Measurements from ENCODE around the gene SH3TC1.

DNA sequence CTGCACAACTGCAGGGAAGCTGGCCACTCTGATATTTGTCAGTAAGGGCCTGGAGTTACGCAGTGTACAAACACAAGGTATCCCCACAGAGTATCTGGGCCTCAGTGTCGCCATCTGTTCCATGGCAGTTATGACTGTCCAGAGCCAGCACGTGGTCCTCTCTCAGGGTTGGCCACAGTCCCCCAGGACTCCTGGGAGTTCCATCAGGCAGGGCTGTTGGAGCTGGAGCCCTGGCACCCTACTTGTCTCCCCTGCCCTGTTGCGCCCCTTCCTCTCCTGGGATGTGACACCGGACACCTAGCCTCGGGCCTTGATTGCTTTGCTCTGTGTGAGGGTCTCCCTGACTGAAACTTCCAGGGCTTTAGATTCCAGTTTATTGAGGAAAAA, 78.9 kb downstream of the SH3TC1 start:
- TF ChIP-seq CHD1 (IDR thresholded peaks at IDR 0.05; ENCODE audit: low read depth, low read length) (no peak), CREB1 (IDR thresholded peaks at IDR 0.05) (no peak), ZNF274 (IDR thresholded peaks at IDR 0.05; ENCODE audit: borderline replicate concordance, extremely low read depth, low read length) (no peak), YY1 (IDR thresholded peaks at IDR 0.05; ENCODE audit: low read depth, low read length) (no peak), NRF1 (IDR thresholded peaks at IDR 0.05; ENCODE audit: low read depth, low read length) (no peak), GABPA (IDR thresholded peaks at IDR 0.05; ENCODE audit: borderline replicate concordance, insufficient read depth, low read length) (no peak), JUND (IDR thresholded peaks at IDR 0.05; ENCODE audit: low read length) (no peak), EGR1 (IDR thresholded peaks at IDR 0.05; ENCODE audit: borderline replicate concordance, low read depth, low read length) (no peak)
- TF ChIP-seq, protein P1, sequence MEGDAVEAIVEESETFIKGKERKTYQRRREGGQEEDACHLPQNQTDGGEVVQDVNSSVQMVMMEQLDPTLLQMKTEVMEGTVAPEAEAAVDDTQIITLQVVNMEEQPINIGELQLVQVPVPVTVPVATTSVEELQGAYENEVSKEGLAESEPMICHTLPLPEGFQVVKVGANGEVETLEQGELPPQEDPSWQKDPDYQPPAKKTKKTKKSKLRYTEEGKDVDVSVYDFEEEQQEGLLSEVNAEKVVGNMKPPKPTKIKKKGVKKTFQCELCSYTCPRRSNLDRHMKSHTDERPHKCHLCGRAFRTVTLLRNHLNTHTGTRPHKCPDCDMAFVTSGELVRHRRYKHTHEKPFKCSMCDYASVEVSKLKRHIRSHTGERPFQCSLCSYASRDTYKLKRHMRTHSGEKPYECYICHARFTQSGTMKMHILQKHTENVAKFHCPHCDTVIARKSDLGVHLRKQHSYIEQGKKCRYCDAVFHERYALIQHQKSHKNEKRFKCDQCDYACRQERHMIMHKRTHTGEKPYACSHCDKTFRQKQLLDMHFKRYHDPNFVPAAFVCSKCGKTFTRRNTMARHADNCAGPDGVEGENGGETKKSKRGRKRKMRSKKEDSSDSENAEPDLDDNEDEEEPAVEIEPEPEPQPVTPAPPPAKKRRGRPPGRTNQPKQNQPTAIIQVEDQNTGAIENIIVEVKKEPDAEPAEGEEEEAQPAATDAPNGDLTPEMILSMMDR (IDR thresholded peaks at IDR 0.05; ENCODE audit: control extremely low read depth in 1 of 3, insufficient read depth in 1 of 3, low read depth in 1 of 3, low read length in 3 of 3) = no peak
- TF ChIP-seq, protein P2, sequence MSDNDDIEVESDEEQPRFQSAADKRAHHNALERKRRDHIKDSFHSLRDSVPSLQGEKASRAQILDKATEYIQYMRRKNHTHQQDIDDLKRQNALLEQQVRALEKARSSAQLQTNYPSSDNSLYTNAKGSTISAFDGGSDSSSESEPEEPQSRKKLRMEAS (IDR thresholded peaks at IDR 0.05) = no peak
- TF ChIP-seq, protein P3, sequence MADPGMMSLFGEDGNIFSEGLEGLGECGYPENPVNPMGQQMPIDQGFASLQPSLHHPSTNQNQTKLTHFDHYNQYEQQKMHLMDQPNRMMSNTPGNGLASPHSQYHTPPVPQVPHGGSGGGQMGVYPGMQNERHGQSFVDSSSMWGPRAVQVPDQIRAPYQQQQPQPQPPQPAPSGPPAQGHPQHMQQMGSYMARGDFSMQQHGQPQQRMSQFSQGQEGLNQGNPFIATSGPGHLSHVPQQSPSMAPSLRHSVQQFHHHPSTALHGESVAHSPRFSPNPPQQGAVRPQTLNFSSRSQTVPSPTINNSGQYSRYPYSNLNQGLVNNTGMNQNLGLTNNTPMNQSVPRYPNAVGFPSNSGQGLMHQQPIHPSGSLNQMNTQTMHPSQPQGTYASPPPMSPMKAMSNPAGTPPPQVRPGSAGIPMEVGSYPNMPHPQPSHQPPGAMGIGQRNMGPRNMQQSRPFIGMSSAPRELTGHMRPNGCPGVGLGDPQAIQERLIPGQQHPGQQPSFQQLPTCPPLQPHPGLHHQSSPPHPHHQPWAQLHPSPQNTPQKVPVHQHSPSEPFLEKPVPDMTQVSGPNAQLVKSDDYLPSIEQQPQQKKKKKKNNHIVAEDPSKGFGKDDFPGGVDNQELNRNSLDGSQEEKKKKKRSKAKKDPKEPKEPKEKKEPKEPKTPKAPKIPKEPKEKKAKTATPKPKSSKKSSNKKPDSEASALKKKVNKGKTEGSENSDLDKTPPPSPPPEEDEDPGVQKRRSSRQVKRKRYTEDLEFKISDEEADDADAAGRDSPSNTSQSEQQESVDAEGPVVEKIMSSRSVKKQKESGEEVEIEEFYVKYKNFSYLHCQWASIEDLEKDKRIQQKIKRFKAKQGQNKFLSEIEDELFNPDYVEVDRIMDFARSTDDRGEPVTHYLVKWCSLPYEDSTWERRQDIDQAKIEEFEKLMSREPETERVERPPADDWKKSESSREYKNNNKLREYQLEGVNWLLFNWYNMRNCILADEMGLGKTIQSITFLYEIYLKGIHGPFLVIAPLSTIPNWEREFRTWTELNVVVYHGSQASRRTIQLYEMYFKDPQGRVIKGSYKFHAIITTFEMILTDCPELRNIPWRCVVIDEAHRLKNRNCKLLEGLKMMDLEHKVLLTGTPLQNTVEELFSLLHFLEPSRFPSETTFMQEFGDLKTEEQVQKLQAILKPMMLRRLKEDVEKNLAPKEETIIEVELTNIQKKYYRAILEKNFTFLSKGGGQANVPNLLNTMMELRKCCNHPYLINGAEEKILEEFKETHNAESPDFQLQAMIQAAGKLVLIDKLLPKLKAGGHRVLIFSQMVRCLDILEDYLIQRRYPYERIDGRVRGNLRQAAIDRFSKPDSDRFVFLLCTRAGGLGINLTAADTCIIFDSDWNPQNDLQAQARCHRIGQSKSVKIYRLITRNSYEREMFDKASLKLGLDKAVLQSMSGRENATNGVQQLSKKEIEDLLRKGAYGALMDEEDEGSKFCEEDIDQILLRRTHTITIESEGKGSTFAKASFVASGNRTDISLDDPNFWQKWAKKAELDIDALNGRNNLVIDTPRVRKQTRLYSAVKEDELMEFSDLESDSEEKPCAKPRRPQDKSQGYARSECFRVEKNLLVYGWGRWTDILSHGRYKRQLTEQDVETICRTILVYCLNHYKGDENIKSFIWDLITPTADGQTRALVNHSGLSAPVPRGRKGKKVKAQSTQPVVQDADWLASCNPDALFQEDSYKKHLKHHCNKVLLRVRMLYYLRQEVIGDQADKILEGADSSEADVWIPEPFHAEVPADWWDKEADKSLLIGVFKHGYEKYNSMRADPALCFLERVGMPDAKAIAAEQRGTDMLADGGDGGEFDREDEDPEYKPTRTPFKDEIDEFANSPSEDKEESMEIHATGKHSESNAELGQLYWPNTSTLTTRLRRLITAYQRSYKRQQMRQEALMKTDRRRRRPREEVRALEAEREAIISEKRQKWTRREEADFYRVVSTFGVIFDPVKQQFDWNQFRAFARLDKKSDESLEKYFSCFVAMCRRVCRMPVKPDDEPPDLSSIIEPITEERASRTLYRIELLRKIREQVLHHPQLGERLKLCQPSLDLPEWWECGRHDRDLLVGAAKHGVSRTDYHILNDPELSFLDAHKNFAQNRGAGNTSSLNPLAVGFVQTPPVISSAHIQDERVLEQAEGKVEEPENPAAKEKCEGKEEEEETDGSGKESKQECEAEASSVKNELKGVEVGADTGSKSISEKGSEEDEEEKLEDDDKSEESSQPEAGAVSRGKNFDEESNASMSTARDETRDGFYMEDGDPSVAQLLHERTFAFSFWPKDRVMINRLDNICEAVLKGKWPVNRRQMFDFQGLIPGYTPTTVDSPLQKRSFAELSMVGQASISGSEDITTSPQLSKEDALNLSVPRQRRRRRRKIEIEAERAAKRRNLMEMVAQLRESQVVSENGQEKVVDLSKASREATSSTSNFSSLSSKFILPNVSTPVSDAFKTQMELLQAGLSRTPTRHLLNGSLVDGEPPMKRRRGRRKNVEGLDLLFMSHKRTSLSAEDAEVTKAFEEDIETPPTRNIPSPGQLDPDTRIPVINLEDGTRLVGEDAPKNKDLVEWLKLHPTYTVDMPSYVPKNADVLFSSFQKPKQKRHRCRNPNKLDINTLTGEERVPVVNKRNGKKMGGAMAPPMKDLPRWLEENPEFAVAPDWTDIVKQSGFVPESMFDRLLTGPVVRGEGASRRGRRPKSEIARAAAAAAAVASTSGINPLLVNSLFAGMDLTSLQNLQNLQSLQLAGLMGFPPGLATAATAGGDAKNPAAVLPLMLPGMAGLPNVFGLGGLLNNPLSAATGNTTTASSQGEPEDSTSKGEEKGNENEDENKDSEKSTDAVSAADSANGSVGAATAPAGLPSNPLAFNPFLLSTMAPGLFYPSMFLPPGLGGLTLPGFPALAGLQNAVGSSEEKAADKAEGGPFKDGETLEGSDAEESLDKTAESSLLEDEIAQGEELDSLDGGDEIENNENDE (IDR thresholded peaks at IDR 0.05; ENCODE audit: insufficient replicate concordance, low read length) = no peak
- TF ChIP-seq, protein P4, sequence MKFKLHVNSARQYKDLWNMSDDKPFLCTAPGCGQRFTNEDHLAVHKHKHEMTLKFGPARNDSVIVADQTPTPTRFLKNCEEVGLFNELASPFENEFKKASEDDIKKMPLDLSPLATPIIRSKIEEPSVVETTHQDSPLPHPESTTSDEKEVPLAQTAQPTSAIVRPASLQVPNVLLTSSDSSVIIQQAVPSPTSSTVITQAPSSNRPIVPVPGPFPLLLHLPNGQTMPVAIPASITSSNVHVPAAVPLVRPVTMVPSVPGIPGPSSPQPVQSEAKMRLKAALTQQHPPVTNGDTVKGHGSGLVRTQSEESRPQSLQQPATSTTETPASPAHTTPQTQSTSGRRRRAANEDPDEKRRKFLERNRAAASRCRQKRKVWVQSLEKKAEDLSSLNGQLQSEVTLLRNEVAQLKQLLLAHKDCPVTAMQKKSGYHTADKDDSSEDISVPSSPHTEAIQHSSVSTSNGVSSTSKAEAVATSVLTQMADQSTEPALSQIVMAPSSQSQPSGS (IDR thresholded peaks at IDR 0.05; ENCODE audit: low read length) = no peak
